GM19099 (cell line): ENCODE data around the gene KMT2B.

Experiments used
- POLR2A ChIP-seq: IDR thresholded peaks from 3 replicates; pipeline ENCODE4 v1.6.1; 2011; ENCODE audit warnings: low read depth; ENCODE audit not compliant: insufficient read length; ENCODE audit errors: extremely low read depth

KMT2B gene

DNA sequence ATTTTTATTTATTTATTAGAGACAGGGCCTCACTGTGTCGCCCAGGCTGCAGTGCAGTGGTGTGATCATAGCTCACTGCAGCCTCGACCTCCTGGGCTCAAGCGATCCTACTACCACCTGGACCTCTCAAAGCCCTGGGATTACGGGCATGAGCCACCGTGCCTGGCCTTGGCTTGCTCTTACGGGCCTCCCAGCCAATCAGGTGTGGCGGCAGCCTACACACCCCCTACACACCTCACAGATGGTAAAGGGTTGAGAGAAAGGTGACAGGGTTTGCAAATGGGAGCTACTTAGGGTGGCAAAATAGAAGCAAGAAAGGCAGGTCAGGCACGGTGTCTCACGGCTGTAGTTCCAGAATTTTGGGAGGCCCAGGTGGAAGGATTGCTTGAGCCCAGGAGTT lies 14.5 kb upstream of the KMT2B start:
- no peak for TF ChIP-seq POLR2A

DNA sequence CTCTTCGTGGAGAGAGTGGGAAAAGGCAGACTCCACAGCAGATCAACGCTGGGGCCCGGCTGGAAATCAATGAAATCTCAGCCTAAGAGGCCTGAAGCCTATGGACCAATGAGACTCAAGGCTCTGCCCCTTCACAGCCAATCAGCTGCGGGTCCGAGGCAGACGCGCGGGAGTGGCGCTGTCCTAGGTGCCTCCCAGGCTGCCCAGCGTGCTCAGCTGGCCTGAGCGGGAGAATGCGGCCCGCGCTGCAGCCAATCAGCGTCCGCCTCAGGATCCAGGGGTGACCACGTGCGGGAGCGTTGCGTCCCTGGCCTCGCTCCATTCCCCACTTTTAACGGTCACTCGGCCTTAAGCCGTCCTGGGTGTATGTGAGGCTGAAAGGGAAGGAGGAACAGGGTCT lies 13.6 kb upstream of the KMT2B start, which contains the start of gene ZBTB32:
ZBTB32 (plus strand) TSS at position 341 of the 400 bp plus-strand sequence. CDS start 10,069 bp downstream, outside the sequence.
- no peak for TF ChIP-seq POLR2A

DNA sequence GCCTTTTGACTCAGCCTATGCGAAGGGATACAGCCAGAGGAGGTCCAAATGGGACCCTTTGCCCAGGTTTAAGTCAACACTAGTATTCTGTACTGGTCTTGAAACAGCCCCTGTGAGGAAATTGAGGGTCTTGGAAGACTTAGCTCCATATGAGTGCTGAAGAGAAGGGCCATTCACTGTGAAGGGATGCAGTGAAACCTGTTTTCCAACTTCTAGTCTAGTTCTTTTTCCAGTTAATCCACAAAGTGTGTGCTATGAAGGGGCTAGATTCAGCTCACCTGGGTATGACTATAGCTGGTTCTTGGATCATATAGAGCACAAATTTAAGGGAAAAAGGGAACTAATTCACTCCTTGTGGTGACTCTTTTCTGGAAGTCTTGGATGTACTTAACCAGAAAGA lies 9.4 kb upstream of the KMT2B start:
- TF ChIP-seq POLR2A, result no peak

DNA sequence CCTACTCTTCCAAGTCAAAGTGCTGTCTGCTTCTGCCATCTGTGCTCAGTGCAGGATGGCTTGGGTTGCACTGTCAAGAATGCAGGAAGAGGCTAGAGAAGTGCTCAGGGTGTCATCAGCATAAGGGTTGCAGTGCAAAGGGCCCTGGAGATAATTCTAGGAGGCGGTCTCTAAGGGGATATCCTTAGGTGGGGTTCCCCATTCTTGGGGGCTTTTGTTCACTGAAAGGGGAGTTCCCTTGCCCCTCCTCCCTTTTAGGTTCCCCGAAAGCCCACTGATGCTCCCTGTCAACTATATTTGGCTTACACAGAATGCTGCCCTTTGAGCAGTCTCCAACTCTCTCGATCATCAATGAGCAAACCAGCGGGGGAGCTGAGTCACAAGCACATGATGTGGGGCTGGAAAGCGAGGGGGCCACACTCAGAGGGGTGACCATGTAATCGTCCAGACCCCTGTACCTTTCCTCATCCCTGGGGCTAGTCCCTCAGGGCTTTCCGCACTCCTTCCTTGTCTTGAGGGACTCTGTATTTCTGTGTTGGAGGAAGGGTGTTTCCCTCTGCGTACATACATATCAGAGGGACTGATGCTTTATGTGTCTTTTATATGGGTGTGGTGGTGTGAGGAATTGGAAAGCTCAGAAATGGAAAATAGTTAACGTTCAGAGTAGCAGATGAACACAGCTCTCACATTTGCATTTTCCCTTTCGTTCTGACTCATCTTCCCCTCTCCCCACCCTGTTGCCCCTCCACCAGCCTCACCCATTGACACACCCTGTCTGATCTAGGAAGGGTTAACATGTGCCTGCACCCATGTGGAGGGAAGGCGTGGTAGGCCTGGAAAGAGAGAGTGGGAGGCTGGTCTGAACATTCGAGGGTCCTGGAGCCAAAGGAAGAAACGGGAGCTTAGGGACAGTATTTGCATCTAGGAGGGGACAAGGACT lies 6.7 kb upstream of the KMT2B start:
- TF ChIP-seq POLR2A, result peak; percentile 64

GRCh38 chr19:35712567-35713505 lies 5.0 kb upstream of the KMT2B start:
- peak; percentile 83 for TF ChIP-seq POLR2A

GRCh38 chr19:35713506-35713850 lies 4.3 kb upstream of the KMT2B start:
- no peak for TF ChIP-seq POLR2A

DNA sequence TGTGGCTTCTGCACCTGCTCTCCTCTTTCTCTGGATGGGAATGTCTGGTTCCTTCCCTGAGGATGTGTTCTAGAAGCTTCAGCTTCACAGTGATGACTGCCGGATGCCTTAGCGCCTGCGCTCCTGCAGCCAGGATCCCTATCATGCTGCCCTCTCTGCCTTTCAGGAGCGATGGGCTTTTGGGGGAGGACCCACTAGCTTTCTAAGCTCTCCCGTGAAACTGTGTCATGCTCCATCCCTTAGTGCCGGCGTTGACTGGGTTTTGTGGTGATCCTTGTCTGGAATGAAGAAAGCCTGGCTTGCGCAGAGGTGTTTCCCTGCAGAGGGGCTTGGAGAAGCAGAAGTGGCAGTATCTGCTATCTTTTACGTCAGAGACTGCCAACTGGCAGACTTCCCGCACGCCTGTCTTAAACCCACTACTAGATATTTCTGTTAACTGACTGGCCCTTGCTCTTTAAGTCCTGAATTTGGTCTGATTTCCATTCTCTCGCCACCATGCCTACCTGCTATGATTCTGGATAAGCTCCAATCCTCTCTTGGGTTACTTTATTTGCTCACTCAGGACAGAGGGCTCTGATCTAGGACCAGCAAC lies 3.8 kb upstream of the KMT2B start:
- no peak for TF ChIP-seq POLR2A

- peak; percentile 17 for TF ChIP-seq POLR2A
Measured at GRCh38 chr19:35714601-35715354, 3.0 kb upstream of the KMT2B start.

DNA sequence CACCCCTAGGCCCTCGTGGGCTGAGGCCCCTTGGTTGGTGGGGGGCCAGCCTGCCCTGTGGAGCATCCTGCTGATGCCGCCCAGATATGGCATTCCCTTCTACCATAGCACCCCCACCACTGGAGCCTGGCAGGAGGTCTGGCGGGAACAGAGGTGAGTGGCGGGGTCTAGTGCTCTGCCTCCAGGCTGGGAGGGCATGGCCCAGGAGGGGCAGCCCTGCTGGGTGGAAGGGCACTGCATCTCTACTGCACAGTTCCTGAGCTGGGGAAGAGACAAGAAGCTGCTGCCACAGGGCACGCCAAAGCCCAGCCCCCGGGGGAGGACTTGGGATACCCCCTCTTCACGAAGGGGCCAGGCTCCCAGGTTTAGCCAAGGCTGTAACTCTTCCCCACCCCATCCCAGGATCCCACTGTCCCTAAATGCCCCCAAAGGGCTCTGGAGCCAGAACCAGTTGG lies 2.4 kb upstream of the KMT2B start:
- TF ChIP-seq POLR2A, result no peak

- TF ChIP-seq POLR2A, result no peak
Measured at GRCh38 chr19:35715981-35716800, 1.6 kb upstream of the KMT2B start.

- peak; percentile 59 for TF ChIP-seq POLR2A
Measured at GRCh38 chr19:35716801-35717664, 770 bp upstream of the KMT2B start.

DNA sequence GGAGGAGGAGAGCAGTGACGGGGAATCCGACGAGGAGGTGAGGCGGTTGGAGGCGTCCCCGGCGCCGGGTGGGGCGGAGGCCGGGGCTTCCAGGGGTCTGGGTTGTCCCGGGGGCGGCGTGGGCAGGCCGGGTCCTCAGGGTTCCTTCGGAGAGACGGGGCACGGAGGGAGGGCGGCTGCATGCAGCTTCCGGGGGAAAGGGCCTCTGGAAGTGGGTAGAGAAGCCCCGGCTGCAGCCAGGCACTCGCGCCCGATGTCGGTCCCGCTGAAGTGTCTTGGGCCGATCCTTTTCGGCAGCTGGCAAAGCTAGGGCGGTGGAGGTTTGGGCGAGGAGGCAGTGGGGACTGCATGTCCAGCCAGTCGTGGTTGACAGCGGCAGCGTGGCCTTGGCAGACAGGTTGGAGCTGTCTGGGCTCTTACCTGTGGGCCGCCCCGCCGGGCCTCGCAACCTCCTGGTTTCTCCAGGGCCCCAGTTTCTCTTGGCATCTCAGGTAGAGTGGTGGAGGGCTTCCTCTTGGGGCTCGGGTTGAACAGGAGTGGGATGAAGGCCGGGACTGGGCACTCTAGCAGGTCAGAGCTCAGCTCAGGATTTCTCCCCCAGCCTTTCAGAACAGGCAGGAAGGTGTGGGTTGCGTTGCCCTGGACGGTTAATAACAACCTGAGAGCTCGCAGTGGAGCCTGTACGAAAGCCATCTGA lies 690 bp downstream of the KMT2B start:
- TF ChIP-seq POLR2A, result peak; percentile 17
